K562 (cell line): Measurements from ENCODE around the gene E2F3. TPM values are rescaled to one million over a fixed set of nuclear protein-coding genes. Genes with fewer than 3 reads are reported as not detected.

ENCODE experiments used
- ATAC-seq: fragments of 200-7000 bp; cut with Tn5 transposase; 3 replicates; pipeline ENCODE4 v1.9.1; 2020; ENCODE audit warnings: moderate library complexity
- BruUV-seq: library from RNA; stranded (reverse); fragments of 400-500 nt; replicated peaks from 2 replicates; lab custom pipeline; 2021; lab: Mats Ljungman, UMichigan
- CTCF ChIA-PET: fragments of 300-600 bp; formaldehyde crosslinking; extraction: SDS; loops from one replicate; lab custom pipeline; 2021; ENCODE audit warnings: low intra/inter-chr PET ratio; lab: Yijun Ruan, JAX
- POLR2A ChIA-PET: fragments of 300-600, 350-650 bp; sonication (Branson Sonifier 250); formaldehyde crosslinking; extraction: SDS; loops from one replicate; lab custom pipeline; 2021; ENCODE audit warnings: antibody characterized with exemption, inconsistent platforms; lab: Yijun Ruan, JAX
- DNase-seq, 4 experiments: peaks; one replicate each; pipeline versions ENCODE4 v3.0.0 to v3.0.0-alpha.2; 2011 to 2018; ENCODE audit warnings: low spot score in 3 of 4, mixed read lengths in 3 of 4; ENCODE audit errors: extremely low read depth in 1 of 4
- FAIRE-seq: peaks from 2 replicates; lab custom pipeline; 2011; peaks lifted over from hg19 to GRCh38; lab: Jason Lieb, UNC
- H2AFZ ChIP-seq: 2 replicates; pipeline ENCODE4 v1.6.0; 2011; ENCODE audit warnings: low read depth, low read length, control low read depth, inconsistent platforms
- H3K27ac ChIP-seq: fragments of 200-600 bp; 3 replicates; pipeline ENCODE4 v1.8.0; 2011; ENCODE audit warnings: low read depth, mild to moderate bottlenecking, control low read depth, inconsistent platforms, low read length, moderate library complexity, mixed read lengths; ENCODE audit errors: extremely low read depth
- H3K27me3 ChIP-seq, 2 experiments: fragments of 300-600 bp in 1 of 2; 2 replicates in 1 of 2; 3 replicates in 1 of 2; pipeline versions ENCODE4 v1.6.0 to v1.8.0; 2011; ENCODE audit warnings: inconsistent platforms in 2 of 2, low read length in 2 of 2, mild to moderate bottlenecking in 1 of 2, mixed read lengths in 1 of 2, moderate library complexity in 1 of 2; ENCODE audit not compliant: control insufficient read depth in 2 of 2, insufficient read depth in 2 of 2
- H3K36me3 ChIP-seq: fragments of 300-600 bp; 3 replicates; pipeline ENCODE4 v1.8.0; 2011; ENCODE audit warnings: mild to moderate bottlenecking, low read length, inconsistent platforms; ENCODE audit not compliant: control insufficient read depth, insufficient read depth
- H3K4me1 ChIP-seq, 2 experiments: fragments of 200-600 bp in 1 of 2; replicated peaks in 1 of 2; 2 replicates in 1 of 2; 3 replicates in 1 of 2; pipeline versions ENCODE4 v1.5.1 to v1.8.0; 2011; ENCODE audit warnings: inconsistent platforms in 2 of 2, low read length in 2 of 2, mild to moderate bottlenecking in 1 of 2, mixed read lengths in 1 of 2, moderate library complexity in 1 of 2; ENCODE audit not compliant: control insufficient read depth in 2 of 2, insufficient read depth in 2 of 2
- H3K4me2 ChIP-seq: 2 replicates; pipeline ENCODE4 v1.6.1; 2011; ENCODE audit warnings: low read length, control low read depth, inconsistent platforms, mixed read lengths; ENCODE audit not compliant: insufficient read depth
- H3K4me3 ChIP-seq: fragments of 200-600 bp; sonication (generic), shearing (Covaris generic); 2 replicates; pipeline ENCODE4 v1.5.1; 2016; ENCODE audit warnings: control low read depth, inconsistent platforms
- H3K79me2 ChIP-seq: fragments of 200-600 bp; 3 replicates; pipeline ENCODE4 v1.8.0; 2011; ENCODE audit warnings: low read length, inconsistent platforms; ENCODE audit not compliant: control insufficient read depth, insufficient read depth
- H3K9ac ChIP-seq, 2 experiments: 2 replicates each; pipeline versions ENCODE4 v1.6.0 to v1.6.1; 2011; ENCODE audit warnings: low read depth in 2 of 2, low read length in 2 of 2, control low read depth in 1 of 2, inconsistent platforms in 1 of 2, mild to moderate bottlenecking in 1 of 2, mixed read lengths in 1 of 2; ENCODE audit not compliant: insufficient read depth in 1 of 2
- H3K9me1 ChIP-seq: one replicate; pipeline ENCODE4 v1.6.0; 2011; ENCODE audit warnings: inconsistent platforms, mild to moderate bottlenecking, low read length, moderate library complexity; ENCODE audit not compliant: control insufficient read depth, insufficient read depth
- H3K9me3 ChIP-seq: replicated peaks from 2 replicates; pipeline ENCODE4 v1.5.1; 2011; ENCODE audit warnings: low read depth, low read length, inconsistent platforms; ENCODE audit not compliant: control insufficient read depth, insufficient read depth
- H4K20me1 ChIP-seq: replicated peaks from 2 replicates; pipeline ENCODE4 v1.6.1; 2011; ENCODE audit warnings: low read length, inconsistent platforms, mixed read lengths; ENCODE audit not compliant: control insufficient read depth, insufficient read depth
- BRD9 ChIP-seq: fragments of 450-650 bp; IDR thresholded peaks from 2 replicates; pipeline ENCODE4 v1.6.1; 2018; ENCODE audit warnings: low read depth; ENCODE audit not compliant: partially characterized antibody
- EGR1 ChIP-seq: fragments of 450-650 bp; conservative IDR thresholded peaks from 2 replicates; pipeline ENCODE4 v1.6.1; 2017; ENCODE audit warnings: mild to moderate bottlenecking
- FOXK2 ChIP-seq, 2 experiments: fragments of 450-650 bp; IDR thresholded peaks in 1 of 2; conservative IDR thresholded peaks in 1 of 2; 2 replicates each; pipeline ENCODE4 v1.6.1; 2016; ENCODE audit warnings: low read depth in 2 of 2, mild to moderate bottlenecking in 1 of 2
- POLR2H ChIP-seq: IDR thresholded peaks from 2 replicates; pipeline ENCODE4 v1.6.1; 2016; ENCODE audit warnings: missing genetic modification characterization, low read depth, mild to moderate bottlenecking, control low read depth, missing compliant biosample characterization, moderate library complexity
- ZKSCAN1 ChIP-seq: fragments of 150-350 bp; IDR thresholded peaks from 2 replicates; pipeline ENCODE4 v1.6.1; 2016; ENCODE audit warnings: low read depth, low read length
- WGBS: fragments of 100-300 bp; shearing (Covaris generic); methylation state at CpG from one replicate; pipeline ENCODE4 v1.1.6; 2016; ENCODE audit warnings: low coverage, mixed read lengths; ENCODE audit not compliant: insufficient coverage; ENCODE audit errors: missing lambda C conversion rate; 5-methylcytosine and 5-hydroxymethylcytosine counted together
- in situ Hi-C: fragments of 300-500 bp; cut with MboI; formaldehyde crosslinking; loops from 4 replicates; pipeline ENCODE4 v1.15.0; 2018; ENCODE audit warnings: inconsistent platforms, mixed read lengths
- intact Hi-C: fragments of 100-400 bp; cut with micrococcal nuclease; formaldehyde crosslinking; loops from 2 replicates; pipeline ENCODE4 v1.14.2; 2022
- polyA plus RNA-seq, 8 experiments: library from polyadenylated mRNA; depleted of rRNA in 4 of 8; stranded (reverse) in 5 of 8; unstranded in 3 of 8; fragments of >200 nt; fragmentation: Nextera tagmentation in 2 of 8; fragmentation: Illumina TruSeq in 1 of 8; extraction: Ambion mirVana in 2 of 8; extraction: Trizol in 1 of 8; gene quantifications; 2 replicates each; pipeline versions ENCODE4 v1.2.1 to v1.2.3, GENCODE V29; 2011 to 2014; ENCODE audit warnings: inconsistent platforms in 1 of 8, missing spikeins in 1 of 8
- total RNA-seq, 7 experiments: library from RNA; depleted of rRNA in 6 of 7; stranded (reverse); fragments of >200 nt in 6 of 7; fragmentation: Illumina TruSeq in 2 of 7; extraction: Trizol in 2 of 7; gene quantifications; 2 replicates each; pipeline versions ENCODE4 v1.2.1 to v1.2.3, GENCODE V29; 2011 to 2021; ENCODE audit warnings: low replicate concordance in 1 of 7
- TF ChIP-seq, protein P1 (sequence below): sonication (generic); formaldehyde crosslinking; IDR thresholded peaks from 2 replicates; pipeline ENCODE4 v1.8.1; 2023; ENCODE audit warnings: mild to moderate bottlenecking, missing genetic modification reagents
- TF ChIP-seq, protein P2 (sequence below): fragments of 250-450 bp; sonication (Bioruptor Pico); IDR thresholded peaks from 2 replicates; pipeline ENCODE4 v1.8.0; 2021; ENCODE audit warnings: moderate library complexity, mild to moderate bottlenecking, inconsistent platforms

Gene E2F3
- total and polyA plus RNA-seq, 9 of the 15 experiments (the other 6 are each of a cell fraction or from before 2014, with no cell fraction given) = 11.1 to 44.7 (median 27.2) TPM

DNA sequence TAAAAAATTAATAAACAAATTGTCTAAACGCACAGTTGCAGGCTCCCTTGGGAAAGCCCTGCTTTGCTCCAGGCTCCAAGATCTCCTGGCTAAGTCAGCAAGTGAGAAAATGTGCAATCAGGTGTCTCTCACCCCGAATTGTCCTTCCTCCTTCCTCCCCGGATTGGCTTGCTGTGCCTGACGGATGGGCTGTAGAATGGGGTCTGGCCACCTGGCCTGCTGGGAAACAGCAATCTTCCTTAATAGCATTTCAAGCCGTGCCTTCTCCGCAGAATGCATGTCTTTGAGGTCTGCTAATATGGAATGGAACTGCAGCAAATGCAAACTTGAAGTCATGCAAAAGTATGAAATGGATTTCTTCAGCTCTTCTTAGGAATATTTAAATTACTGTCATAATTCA is 88.9 kb downstream of the E2F3 start (continued):
- TF ChIP-seq, protein P1, sequence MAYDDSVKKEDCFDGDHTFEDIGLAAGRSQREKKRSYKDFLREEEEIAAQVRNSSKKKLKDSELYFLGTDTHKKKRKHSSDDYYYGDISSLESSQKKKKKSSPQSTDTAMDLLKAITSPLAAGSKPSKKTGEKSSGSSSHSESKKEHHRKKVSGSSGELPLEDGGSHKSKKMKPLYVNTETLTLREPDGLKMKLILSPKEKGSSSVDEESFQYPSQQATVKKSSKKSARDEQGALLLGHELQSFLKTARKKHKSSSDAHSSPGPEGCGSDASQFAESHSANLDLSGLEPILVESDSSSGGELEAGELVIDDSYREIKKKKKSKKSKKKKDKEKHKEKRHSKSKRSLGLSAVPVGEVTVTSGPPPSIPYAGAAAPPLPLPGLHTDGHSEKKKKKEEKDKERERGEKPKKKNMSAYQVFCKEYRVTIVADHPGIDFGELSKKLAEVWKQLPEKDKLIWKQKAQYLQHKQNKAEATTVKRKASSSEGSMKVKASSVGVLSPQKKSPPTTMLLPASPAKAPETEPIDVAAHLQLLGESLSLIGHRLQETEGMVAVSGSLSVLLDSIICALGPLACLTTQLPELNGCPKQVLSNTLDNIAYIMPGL = no peak
- TF ChIP-seq FOXK2 (conservative IDR thresholded peaks at IDR 0.05 in 1 of 2, IDR thresholded peaks at IDR 0.05 in 1 of 2; ENCODE audit: low read depth in 2 of 2) (no peak), POLR2H (no peak)
- TF ChIP-seq, protein P2, sequence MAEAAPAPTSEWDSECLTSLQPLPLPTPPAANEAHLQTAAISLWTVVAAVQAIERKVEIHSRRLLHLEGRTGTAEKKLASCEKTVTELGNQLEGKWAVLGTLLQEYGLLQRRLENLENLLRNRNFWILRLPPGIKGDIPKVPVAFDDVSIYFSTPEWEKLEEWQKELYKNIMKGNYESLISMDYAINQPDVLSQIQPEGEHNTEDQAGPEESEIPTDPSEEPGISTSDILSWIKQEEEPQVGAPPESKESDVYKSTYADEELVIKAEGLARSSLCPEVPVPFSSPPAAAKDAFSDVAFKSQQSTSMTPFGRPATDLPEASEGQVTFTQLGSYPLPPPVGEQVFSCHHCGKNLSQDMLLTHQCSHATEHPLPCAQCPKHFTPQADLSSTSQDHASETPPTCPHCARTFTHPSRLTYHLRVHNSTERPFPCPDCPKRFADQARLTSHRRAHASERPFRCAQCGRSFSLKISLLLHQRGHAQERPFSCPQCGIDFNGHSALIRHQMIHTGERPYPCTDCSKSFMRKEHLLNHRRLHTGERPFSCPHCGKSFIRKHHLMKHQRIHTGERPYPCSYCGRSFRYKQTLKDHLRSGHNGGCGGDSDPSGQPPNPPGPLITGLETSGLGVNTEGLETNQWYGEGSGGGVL (CRISPR knock-in tag) = no peak

DNA sequence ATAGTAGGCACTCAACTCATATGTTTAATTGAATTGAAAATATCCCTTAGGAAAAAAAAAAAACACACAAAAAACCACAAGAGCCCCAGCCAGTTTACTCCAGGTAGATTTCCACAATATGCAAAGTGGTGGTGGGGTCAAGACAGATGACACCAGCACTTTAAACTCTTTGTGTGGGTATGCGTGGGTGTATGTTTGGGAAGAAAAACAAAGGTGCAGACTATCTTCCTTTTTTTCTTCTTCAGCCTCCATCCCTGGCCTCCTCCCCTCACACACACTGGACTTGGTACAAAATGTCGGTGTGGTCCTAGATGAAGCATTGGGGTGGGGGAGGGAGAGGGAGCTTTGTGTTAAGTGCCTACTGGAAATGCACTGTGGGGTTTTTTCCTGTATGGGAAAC is 90.4 kb downstream of the E2F3 start:
- in situ Hi-C loops = no loop called here
- CTCF ChIA-PET = interaction anchor here (1.3 kb wide), 1 partner anchor 36 kb away, joined by 3 read pairs; no protein-coding TSS in a partner anchor
- H3K4me3 ChIP-seq = no peak overlapping the region
- H3K9me1 ChIP-seq = no peaks in the 10 kb centered on the region
- no peaks in the 10 kb centered on the region; a peak in 1 of 5 replicates for H3K4me1 ChIP-seq
- H3K9me3 ChIP-seq = no peaks in the 10 kb centered on the region
- 76% methylated on average over 2 of the region's 2 CpGs for WGBS
- ATAC-seq (peak; percentile 18; the same call in 2 of the 3 replicates), DNase-seq (no peak), FAIRE-seq (no peak)
- H3K36me3 ChIP-seq = peaks cover 59% of the 10 kb centered on the region
- H2AFZ ChIP-seq = no peak overlapping the region
- H3K27me3 ChIP-seq = no peaks in the 10 kb centered on the region
- H3K79me2 ChIP-seq = peaks cover 8% of the 10 kb centered on the region; the same call in 2 of the 3 replicates
- POLR2A ChIA-PET = interaction anchor here (1.1 to 1.8 kb wide), 4 partner anchors 8 to 58 kb away, joined by 3 to 7 read pairs (median 4); no protein-coding TSS in a partner anchor
- H3K4me2 ChIP-seq = no peak overlapping the region
- no peaks in the 10 kb centered on the region for H4K20me1 ChIP-seq
- no TSS peak for BruUV-seq
- intact Hi-C loops = no loop called here
- peak; percentile 71 for TF ChIP-seq EGR1
- TF ChIP-seq ZKSCAN1 = 0 out of 2 replicates have a peak, but pooled peaks have one; percentile 10
- TF ChIP-seq BRD9 = no peak
- H3K9ac ChIP-seq = no peak overlapping the region
- no peak overlapping the region for H3K27ac ChIP-seq
